HepG2 (cell line): ENCODE data around the gene MYO1C. TPM values are rescaled to one million over a fixed set of nuclear protein-coding genes. Genes with fewer than 3 reads are reported as not detected.

Experiments used
- AKAP8 ChIP-seq: sonication (generic); formaldehyde crosslinking; IDR thresholded peaks from 2 replicates; pipeline ENCODE4 v1.5.1; 2020; ENCODE audit warnings: mild to moderate bottlenecking, missing genetic modification reagents
- DNMT1 ChIP-seq: sonication (generic); formaldehyde crosslinking; IDR thresholded peaks from 2 replicates; pipeline ENCODE4 v1.5.1; 2020; ENCODE audit warnings: mild to moderate bottlenecking, missing genetic modification reagents
- ELK4 ChIP-seq: sonication (generic); formaldehyde crosslinking; IDR thresholded peaks from 2 replicates; pipeline ENCODE4 v1.9.0; 2021; ENCODE audit warnings: missing genetic modification reagents, borderline replicate concordance
- IRF1 ChIP-seq: sonication (generic); formaldehyde crosslinking; IDR thresholded peaks from 2 replicates; pipeline ENCODE4 v1.4.0; 2020; ENCODE audit warnings: low read depth, mild to moderate bottlenecking, missing genetic modification reagents
- MZF1 ChIP-seq: sonication (generic); formaldehyde crosslinking; IDR thresholded peaks from 2 replicates; pipeline ENCODE4 v1.8.1; 2023; ENCODE audit warnings: mild to moderate bottlenecking, missing genetic modification reagents, borderline replicate concordance
- PAX8 ChIP-seq: sonication (generic); formaldehyde crosslinking; IDR thresholded peaks from 2 replicates; pipeline ENCODE4 v1.8.0; 2022; ENCODE audit warnings: mild to moderate bottlenecking, missing genetic modification reagents, borderline replicate concordance
- POLR2AphosphoS5 ChIP-seq: IDR thresholded peaks from 2 replicates; pipeline ENCODE4 v1.6.1; 2012; ENCODE audit warnings: low read depth, low read length
- PTBP1 ChIP-seq: fragments of 200-400 bp; formaldehyde crosslinking; IDR thresholded peaks from 2 replicates; pipeline ENCODE4 v1.6.1; 2018; ENCODE audit warnings: low read length, low read depth; ENCODE audit not compliant: poor library complexity, severe bottlenecking
- RNF219 ChIP-seq: sonication (generic); formaldehyde crosslinking; IDR thresholded peaks from 2 replicates; pipeline ENCODE4 v1.5.0; 2020; ENCODE audit warnings: mild to moderate bottlenecking, missing genetic modification reagents
- SOX5 ChIP-seq: IDR thresholded peaks from 2 replicates; pipeline ENCODE4 v1.6.1; 2016; ENCODE audit warnings: borderline replicate concordance
- SP2 ChIP-seq: sonication (generic); formaldehyde crosslinking; IDR thresholded peaks from 2 replicates; pipeline ENCODE4 v1.5.1; 2020; ENCODE audit warnings: mild to moderate bottlenecking, missing genetic modification reagents
- TEF ChIP-seq: sonication (generic); formaldehyde crosslinking; IDR thresholded peaks from 2 replicates; pipeline ENCODE4 v1.5.0; 2020; ENCODE audit warnings: missing genetic modification reagents
- ZC3H13 ChIP-seq: sonication (generic); formaldehyde crosslinking; IDR thresholded peaks from 2 replicates; pipeline ENCODE4 v1.8.1; 2023; ENCODE audit warnings: mild to moderate bottlenecking, missing genetic modification reagents, moderate library complexity
- ZNF546 ChIP-seq: sonication (generic); formaldehyde crosslinking; conservative IDR thresholded peaks from 2 replicates; pipeline ENCODE4 v1.8.1; 2023; ENCODE audit warnings: mild to moderate bottlenecking, missing genetic modification reagents
- ZNF556 ChIP-seq: sonication (generic); formaldehyde crosslinking; IDR thresholded peaks from 2 replicates; pipeline ENCODE4 v1.4.0; 2020; ENCODE audit warnings: mild to moderate bottlenecking, missing genetic modification reagents, borderline replicate concordance
- ZNF607 ChIP-seq: sonication (generic); formaldehyde crosslinking; IDR thresholded peaks from 2 replicates; pipeline ENCODE4 v1.5.1; 2020; ENCODE audit warnings: missing genetic modification reagents, mild to moderate bottlenecking, borderline replicate concordance
- ZNF709 ChIP-seq: sonication (generic); formaldehyde crosslinking; IDR thresholded peaks from 2 replicates; pipeline ENCODE4 v1.5.0; 2020; ENCODE audit warnings: mild to moderate bottlenecking, missing genetic modification reagents
- ZNF790 ChIP-seq: sonication (generic); formaldehyde crosslinking; IDR thresholded peaks from 2 replicates; pipeline ENCODE4 v1.8.0; 2022; ENCODE audit warnings: missing genetic modification reagents, mild to moderate bottlenecking, borderline replicate concordance
- polyA plus RNA-seq, 8 experiments: library from polyadenylated mRNA; depleted of rRNA in 3 of 8; stranded (reverse) in 7 of 8; unstranded in 1 of 8; fragments of >200 nt; fragmentation: Illumina TruSeq in 4 of 8; extraction: Trizol in 4 of 8; gene quantifications; 2 replicates each; pipeline versions ENCODE4 v1.2.1 to v1.2.3, GENCODE V29; 2011 to 2016; ENCODE audit warnings: low read depth in 4 of 8, missing spikeins in 1 of 8, mixed read lengths in 1 of 8; ENCODE audit not compliant: insufficient read depth in 1 of 8
- total RNA-seq, 5 experiments: library from RNA; depleted of rRNA; stranded (reverse); fragments of >200 nt; fragmentation: Illumina TruSeq; extraction: Trizol; gene quantifications; 2 replicates each; pipeline ENCODE4 v1.2.3, GENCODE V29; 2016; ENCODE audit warnings: low read depth in 1 of 5
- TF ChIP-seq, protein P1 (sequence below): sonication (generic); formaldehyde crosslinking; IDR thresholded peaks from 2 replicates; pipeline ENCODE4 v1.4.0; 2020; ENCODE audit warnings: mild to moderate bottlenecking, missing genetic modification reagents
- TF ChIP-seq, protein P2 (sequence below): sonication (generic); formaldehyde crosslinking; IDR thresholded peaks from 2 replicates; pipeline ENCODE4 v1.5.0; 2020; ENCODE audit warnings: mild to moderate bottlenecking, missing genetic modification reagents

MYO1C gene
- total and polyA plus RNA-seq, 2 of the 13 experiments (the other 11 are each of a cell fraction or from before 2014, with no cell fraction given): 22.7 to 40.8 TPM

- TF ChIP-seq, protein P1, sequence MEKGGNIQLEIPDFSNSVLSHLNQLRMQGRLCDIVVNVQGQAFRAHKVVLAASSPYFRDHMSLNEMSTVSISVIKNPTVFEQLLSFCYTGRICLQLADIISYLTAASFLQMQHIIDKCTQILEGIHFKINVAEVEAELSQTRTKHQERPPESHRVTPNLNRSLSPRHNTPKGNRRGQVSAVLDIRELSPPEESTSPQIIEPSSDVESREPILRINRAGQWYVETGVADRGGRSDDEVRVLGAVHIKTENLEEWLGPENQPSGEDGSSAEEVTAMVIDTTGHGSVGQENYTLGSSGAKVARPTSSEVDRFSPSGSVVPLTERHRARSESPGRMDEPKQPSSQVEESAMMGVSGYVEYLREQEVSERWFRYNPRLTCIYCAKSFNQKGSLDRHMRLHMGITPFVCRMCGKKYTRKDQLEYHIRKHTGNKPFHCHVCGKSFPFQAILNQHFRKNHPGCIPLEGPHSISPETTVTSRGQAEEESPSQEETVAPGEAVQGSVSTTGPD: no peak
- TF ChIP-seq DNMT1 (no peak), TEF (CRISPR knock-in tag) (no peak), SOX5 (CRISPR knock-in tag) (peak; percentile 25; the same call in 1 of the 2 replicates), ZNF607 (CRISPR knock-in tag) (no peak), ZNF709 (CRISPR knock-in tag) (0 out of 2 replicates have a peak, but pooled peaks have one; percentile 33), ELK4 (no peak), ZNF546 (no peak), PTBP1 (no peak), ZNF790 (peak; percentile 52; the same call in 1 of the 2 replicates), PAX8 (CRISPR knock-in tag) (no peak), IRF1 (CRISPR knock-in tag) (no peak), SP2 (CRISPR knock-in tag) (0 out of 2 replicates have a peak, but pooled peaks have one; percentile 35), ZNF556 (no peak), AKAP8 (CRISPR knock-in tag) (no peak; the same call in 1 of the 2 replicates), MZF1 (no peak), RNF219 (CRISPR knock-in tag) (no peak), ZC3H13 (CRISPR knock-in tag) (0 out of 2 replicates have a peak, but pooled peaks have one; percentile 68), POLR2AphosphoS5 (peak; percentile 58)
- TF ChIP-seq, protein P2, sequence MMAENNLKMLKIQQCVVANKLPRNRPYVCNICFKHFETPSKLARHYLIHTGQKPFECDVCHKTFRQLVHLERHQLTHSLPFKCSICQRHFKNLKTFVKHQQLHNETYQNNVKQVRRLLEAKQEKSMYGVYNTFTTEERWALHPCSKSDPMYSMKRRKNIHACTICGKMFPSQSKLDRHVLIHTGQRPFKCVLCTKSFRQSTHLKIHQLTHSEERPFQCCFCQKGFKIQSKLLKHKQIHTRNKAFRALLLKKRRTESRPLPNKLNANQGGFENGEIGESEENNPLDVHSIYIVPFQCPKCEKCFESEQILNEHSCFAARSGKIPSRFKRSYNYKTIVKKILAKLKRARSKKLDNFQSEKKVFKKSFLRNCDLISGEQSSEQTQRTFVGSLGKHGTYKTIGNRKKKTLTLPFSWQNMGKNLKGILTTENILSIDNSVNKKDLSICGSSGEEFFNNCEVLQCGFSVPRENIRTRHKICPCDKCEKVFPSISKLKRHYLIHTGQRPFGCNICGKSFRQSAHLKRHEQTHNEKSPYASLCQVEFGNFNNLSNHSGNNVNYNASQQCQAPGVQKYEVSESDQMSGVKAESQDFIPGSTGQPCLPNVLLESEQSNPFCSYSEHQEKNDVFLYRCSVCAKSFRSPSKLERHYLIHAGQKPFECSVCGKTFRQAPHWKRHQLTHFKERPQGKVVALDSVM (CRISPR knock-in tag): peak; percentile 94
These were observed 1.6 kb downstream of the MYO1C start (continued) for GRCh38 chr17:1490643-1491442.
